Dermis lymphatic vessel endothelial cell (primary cell): ENCODE measurements around the gene INTS14. TPM values are rescaled to one million over a fixed set of nuclear protein-coding genes. Genes with fewer than 3 reads are reported as not detected.

Experiments
- total RNA-seq: library from RNA; depleted of rRNA; stranded (reverse); fragments of >200 nt; gene quantifications from 2 replicates; pipeline ENCODE4 v1.2.1, GENCODE V29; 2014

The INTS14 gene
- 27.4 and 39.5 TPM in 2 replicates for total RNA-seq

GRCh38 chr15:65610871-65611718, at the start of gene INTS14:
Gene INTS14, minus strand, starts transcription at chr15:65611131. Its CDS starts 3,751 bp downstream, at chr15:65607380.

GRCh38 chr15:65621638-65622037, 10.7 kb upstream of the INTS14 start, which contains the start of gene SLC24A1:
Gene SLC24A1, plus strand, starts transcription at chr15:65621938. Its CDS starts 2,143 bp downstream, at chr15:65624081.

GRCh38 chr15:65530318-65531111, 80.4 kb downstream of the INTS14 start, which contains the start of gene HACD3:
Gene HACD3, plus strand, starts transcription at chr15:65530463. Its CDS starts 169 bp downstream, at chr15:65530632.

Other genes starting within 250 kb of the INTS14 start
- 0.09 TPM in 1 of 2 replicates, not detected in the other for gene IGDCC3, start 233.1 kb downstream of the INTS14 start, total RNA-seq
- under 0.01 and 0.09 TPM in 2 replicates for gene IGDCC4, start 188.2 kb downstream of the INTS14 start, total RNA-seq
- 63.8 and 73.9 TPM in 2 replicates for gene DPP8, start 93.4 kb downstream of the INTS14 start, total RNA-seq
- 82.5 and 111 TPM in 2 replicates for gene HACD3, start 80.7 kb downstream of the INTS14 start, total RNA-seq
- 19.1 and 31.2 TPM in 2 replicates for gene SLC24A1, start 10.8 kb upstream of the INTS14 start, total RNA-seq
- 20.2 and 27.5 TPM in 2 replicates for gene DENND4A, start 181.2 kb upstream of the INTS14 start, total RNA-seq